Naive thymus-derived CD8-positive, alpha-beta T cell (primary cell): ENCODE results near the gene IGSF9. TPM values are rescaled to one million over a fixed set of nuclear protein-coding genes. Genes with fewer than 3 reads are reported as not detected.

ENCODE experiments used
- ATAC-seq, 2 donors: fragments of 150-1000 bp; cut with Tn5 transposase in 1 of 2; sonication (Bioruptor Pico), chemical (Tn5 transposase) in 1 of 2; 1 replicate in 1 of 2; 2 replicates in 1 of 2; pipeline ENCODE4 v1.10.0; 2021; ENCODE audit warnings: mild to moderate bottlenecking in 2 of 2, moderate library complexity in 2 of 2
- POLR2A ChIA-PET: fragments of 350-600 bp; sonication (Branson Sonifier 250); formaldehyde crosslinking; loops from one replicate; lab custom pipeline; 2021; ENCODE audit warnings: antibody characterized with exemption; lab: Charles Lee
- DNase-seq, 10 donors: peaks; one replicate each; pipeline versions ENCODE4 v3.0.0 to v3.0.0-alpha.2; 2020 to 2022
- H3K27ac Mint-ChIP-seq, 10 donors: one replicate each; pipeline ENCODE4 v1.8.0; 2020 to 2022; ENCODE audit warnings: mild to moderate bottlenecking in 10 of 10, mixed read lengths in 10 of 10, moderate library complexity in 4 of 10, inconsistent platforms in 1 of 10
- H3K27me3 Mint-ChIP-seq, 5 donors: one replicate each; pipeline ENCODE4 v1.8.0; 2021 to 2022; ENCODE audit warnings: mixed read lengths in 5 of 5
- H3K36me3 Mint-ChIP-seq, 3 donors: one replicate each; pipeline ENCODE4 v1.8.0; 2020 to 2022; ENCODE audit warnings: mixed read lengths in 3 of 3, mild to moderate bottlenecking in 2 of 3, inconsistent platforms in 1 of 3
- H3K4me1 Mint-ChIP-seq, 4 donors: one replicate each; pipeline ENCODE4 v1.8.0; 2021 to 2022; ENCODE audit warnings: mixed read lengths in 4 of 4
- H3K4me3 Mint-ChIP-seq, 10 donors: one replicate each; pipeline ENCODE4 v1.8.0; 2020 to 2022; ENCODE audit warnings: mild to moderate bottlenecking in 10 of 10, mixed read lengths in 10 of 10, moderate library complexity in 6 of 10, inconsistent platforms in 1 of 10
- H3K9me3 Mint-ChIP-seq, 9 donors: one replicate each; pipeline ENCODE4 v1.8.0; 2020 to 2022; ENCODE audit warnings: mixed read lengths in 9 of 9, mild to moderate bottlenecking in 3 of 9, inconsistent platforms in 1 of 9, moderate library complexity in 1 of 9
- polyA plus RNA-seq, 3 donors: library from polyadenylated mRNA; unstranded; fragments of 300-500 nt; fragmentation: Illumina TruSeq; gene quantifications; one replicate each; pipeline ENCODE4 v1.2.3, GENCODE V29; 2021
- total RNA-seq, 8 experiments: library from RNA in 2 of 8; stranded (reverse) in 2 of 8; gene quantifications; one replicate each; pipeline ENCODE4 v1.2.3 and lab custom pipeline; 2021 to 2026

Gene IGSF9
- total and polyA plus RNA-seq, 5 experiments from 2014 or later = 0.16 to 0.21 TPM; not detected in 3

DNA sequence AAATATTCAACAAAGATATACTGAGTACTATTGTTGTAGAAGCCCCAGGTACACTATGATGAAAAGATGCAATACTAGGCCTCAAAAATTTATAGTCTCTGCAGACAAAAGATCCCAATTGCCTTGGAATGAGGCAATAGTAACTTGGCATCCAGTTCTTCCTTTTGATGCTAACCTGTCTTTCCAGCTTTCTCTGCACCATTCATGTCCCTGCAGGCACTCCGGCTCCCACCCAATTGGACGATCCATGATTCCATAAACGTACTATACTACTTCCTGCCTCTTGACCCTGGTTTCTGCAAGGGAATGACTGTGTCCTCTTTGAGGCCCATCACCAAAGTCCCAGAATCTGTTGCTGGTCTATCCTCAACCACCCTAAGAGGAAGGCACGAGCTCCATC is 12.1 kb downstream of the IGSF9 start:
- POLR2A ChIA-PET = interaction anchor here (4.6 kb wide), 1 partner anchor 9 kb away, joined by 22 read pairs; the partner anchor contains the start of gene TAGLN2
- no peak for ATAC-seq
- no peak for DNase-seq
- no peaks in the 10 kb centered on the region for H3K36me3 Mint-ChIP-seq
- no peaks in the 10 kb centered on the region for H3K9me3 Mint-ChIP-seq
- peaks cover 0 to 4% (median 1%) of the 10 kb centered on the region in 5 donors for H3K27me3 Mint-ChIP-seq
- peak overlapping the region in 1 of 10 donors; percentile 35 for H3K27ac Mint-ChIP-seq
- peaks cover 5 to 30% (median 8%) of the 10 kb centered on the region in 4 donors for H3K4me1 Mint-ChIP-seq
- no peak overlapping the region for H3K4me3 Mint-ChIP-seq

DNA sequence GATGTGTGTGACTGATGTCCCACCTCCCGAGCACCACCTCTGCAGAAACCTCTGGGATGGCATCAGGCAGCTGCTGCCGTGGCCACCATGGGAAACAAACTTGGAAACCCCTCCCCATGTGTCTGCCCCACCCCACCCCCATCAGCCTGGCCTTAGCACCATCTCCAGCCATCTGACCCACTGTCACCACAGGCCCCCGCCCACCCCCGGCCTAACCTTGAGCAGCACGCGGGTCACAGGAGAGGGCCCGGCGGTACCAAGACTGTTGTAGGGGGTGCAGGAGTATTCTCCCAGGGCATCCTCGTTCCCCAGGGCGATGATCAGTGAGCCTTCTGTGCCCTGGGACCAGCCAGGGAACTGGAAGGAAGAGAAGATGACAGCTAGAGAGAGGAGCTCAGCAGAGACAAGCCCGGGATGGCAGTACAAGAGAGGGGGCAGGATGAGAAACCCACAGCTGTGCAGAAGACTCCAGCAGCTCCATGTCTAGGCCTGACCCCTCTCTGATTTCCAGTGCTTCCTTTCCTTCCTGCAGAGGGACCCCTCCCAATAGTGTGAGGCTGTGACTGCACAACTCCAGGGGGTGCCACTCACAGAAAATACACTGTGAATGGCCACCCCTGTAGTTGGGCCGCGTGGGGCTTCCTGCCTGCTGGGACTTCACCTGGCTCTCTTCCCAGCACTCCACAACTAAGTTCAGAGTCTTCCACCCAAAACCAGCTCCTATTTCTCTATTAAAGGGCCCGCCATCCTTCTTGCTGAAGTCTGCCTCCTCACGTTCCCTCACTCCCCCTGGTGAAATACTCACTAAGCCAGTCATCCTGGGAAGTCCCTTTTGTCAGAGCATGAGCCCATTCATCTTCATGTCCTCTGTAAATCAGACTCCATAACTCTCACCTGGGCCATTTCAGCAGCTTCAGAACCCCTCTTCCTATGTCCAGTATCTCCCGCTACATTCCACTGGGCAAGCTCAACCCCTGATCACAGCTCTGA is 12.8 kb downstream of the IGSF9 start:
- POLR2A ChIA-PET = interaction anchor here (0.6 to 4.6 kb wide), 2 partner anchors 8 to 9 kb away, joined by 3 to 22 read pairs; partner anchors contain the start of gene TAGLN2
- ATAC-seq (no peak), DNase-seq (peak in 1 of 10 donors; percentile 32)
- peaks cover 0 to 4% (median 0%) of the 10 kb centered on the region in 5 donors for H3K27me3 Mint-ChIP-seq
- no peak overlapping the region for H3K4me3 Mint-ChIP-seq
- peaks cover 5 to 22% (median 8%) of the 10 kb centered on the region in 4 donors for H3K4me1 Mint-ChIP-seq
- no peaks in the 10 kb centered on the region for H3K36me3 Mint-ChIP-seq
- H3K9me3 Mint-ChIP-seq = no peaks in the 10 kb centered on the region
- H3K27ac Mint-ChIP-seq = peak overlapping the region in 3 of 10 donors; percentile 6 to 40 (median 35)

DNA sequence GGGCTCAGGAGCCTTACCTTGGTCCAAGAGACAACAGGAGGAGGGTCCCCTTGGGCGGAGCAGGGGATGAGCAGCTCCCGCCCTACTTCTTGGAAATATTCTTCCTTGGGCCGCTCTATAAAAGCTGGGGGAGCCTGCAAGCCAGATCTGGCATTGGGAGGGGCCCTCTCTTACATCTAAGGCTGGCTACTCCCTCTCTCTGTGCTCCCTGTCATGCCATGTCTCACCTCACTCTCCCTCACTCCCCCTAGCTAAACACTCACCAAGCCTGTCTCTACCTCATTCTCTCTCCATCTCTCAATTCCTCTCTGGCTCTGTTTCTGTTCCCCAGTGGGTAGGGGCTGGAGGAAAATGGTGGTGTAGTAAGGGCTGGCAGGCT is 13.6 kb downstream of the IGSF9 start:
- Mint-ChIP-seq H3K9me3 (no peaks in the 10 kb centered on the region), H3K27ac (peak overlapping the region in 2 of 10 donors; percentile 27 to 69), H3K4me3 (no peak overlapping the region), H3K4me1 (peaks cover 7 to 15% (median 10%) of the 10 kb centered on the region in 4 donors), H3K27me3 (peaks cover 0 to 4% (median 0%) of the 10 kb centered on the region in 5 donors), H3K36me3 (no peaks in the 10 kb centered on the region)
- POLR2A ChIA-PET = no interaction called here
- ATAC-seq = no peak
- no peak for DNase-seq

DNA sequence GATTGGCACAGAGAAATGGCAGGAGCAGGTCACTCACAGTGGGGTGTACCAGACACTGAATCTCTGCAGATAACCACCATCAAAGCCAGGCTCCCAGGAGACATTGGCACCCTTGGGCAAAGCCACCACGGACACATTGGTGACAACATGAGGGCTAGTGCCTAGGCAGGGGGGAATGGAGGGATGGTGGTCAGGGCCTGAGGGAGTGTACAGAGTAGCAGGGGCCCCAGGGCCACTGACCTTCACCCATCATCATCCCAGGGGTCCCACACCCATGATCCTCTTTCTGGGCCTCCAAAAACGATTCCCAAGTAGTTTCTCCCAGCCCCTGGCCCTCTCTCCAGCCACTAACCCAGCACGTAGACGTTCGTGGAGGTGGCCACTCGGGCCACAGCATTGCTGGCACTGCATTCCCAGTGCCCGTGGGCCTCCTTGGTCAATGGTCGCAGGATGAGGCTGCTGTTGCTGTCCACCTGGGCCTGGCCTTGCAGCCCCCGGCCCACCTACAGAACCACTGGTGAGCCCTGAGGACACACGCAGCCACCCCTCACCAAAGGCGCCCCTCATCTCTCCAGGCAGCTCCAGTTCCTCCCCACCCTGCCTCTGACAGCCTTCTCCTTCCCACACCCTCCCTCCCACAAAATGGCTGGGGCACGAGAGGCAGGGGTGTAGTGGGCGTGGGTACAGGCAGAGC is 14.2 kb downstream of the IGSF9 start:
- no peak overlapping the region for H3K4me3 Mint-ChIP-seq
- no peaks in the 10 kb centered on the region for H3K36me3 Mint-ChIP-seq
- POLR2A ChIA-PET = no interaction called here
- H3K27ac Mint-ChIP-seq = peak overlapping the region in 1 of 10 donors; percentile 27
- peaks cover 6 to 14% (median 11%) of the 10 kb centered on the region in 4 donors for H3K4me1 Mint-ChIP-seq
- no peak for DNase-seq
- H3K27me3 Mint-ChIP-seq = peaks cover 0 to 2% (median 0%) of the 10 kb centered on the region in 5 donors
- H3K9me3 Mint-ChIP-seq = no peaks in the 10 kb centered on the region
- no peak for ATAC-seq

DNA sequence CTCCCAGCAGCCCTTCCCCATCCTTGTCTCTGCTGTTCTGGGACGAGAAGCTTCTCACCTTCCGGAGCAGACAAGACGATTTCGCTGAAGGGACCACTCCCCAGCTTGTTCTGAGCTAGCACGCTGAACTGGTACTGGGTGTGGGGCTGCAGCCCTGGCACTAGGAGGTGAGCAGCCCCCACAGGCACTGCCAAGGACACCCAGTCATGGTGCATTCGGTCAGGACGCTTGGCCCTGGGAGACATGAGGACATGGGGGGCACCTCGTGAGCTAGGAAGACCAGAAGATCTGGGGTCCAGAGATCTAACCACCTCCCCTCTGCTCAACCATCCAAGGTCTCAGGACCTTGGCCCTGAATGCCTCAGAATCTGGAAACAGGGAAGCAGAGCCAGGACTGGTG is 14.8 kb downstream of the IGSF9 start:
- no peaks in the 10 kb centered on the region for H3K9me3 Mint-ChIP-seq
- DNase-seq (no peak), ATAC-seq (no peak)
- H3K36me3 Mint-ChIP-seq = no peaks in the 10 kb centered on the region
- peak overlapping the region in 1 of 10 donors; percentile 78 for H3K27ac Mint-ChIP-seq
- peak overlapping the region in 1 of 10 donors; percentile 62 for H3K4me3 Mint-ChIP-seq
- peaks cover 10 to 16% (median 14%) of the 10 kb centered on the region in 4 donors for H3K4me1 Mint-ChIP-seq
- POLR2A ChIA-PET = no interaction called here
- H3K27me3 Mint-ChIP-seq = peaks cover 0 to 2% (median 0%) of the 10 kb centered on the region in 5 donors

DNA sequence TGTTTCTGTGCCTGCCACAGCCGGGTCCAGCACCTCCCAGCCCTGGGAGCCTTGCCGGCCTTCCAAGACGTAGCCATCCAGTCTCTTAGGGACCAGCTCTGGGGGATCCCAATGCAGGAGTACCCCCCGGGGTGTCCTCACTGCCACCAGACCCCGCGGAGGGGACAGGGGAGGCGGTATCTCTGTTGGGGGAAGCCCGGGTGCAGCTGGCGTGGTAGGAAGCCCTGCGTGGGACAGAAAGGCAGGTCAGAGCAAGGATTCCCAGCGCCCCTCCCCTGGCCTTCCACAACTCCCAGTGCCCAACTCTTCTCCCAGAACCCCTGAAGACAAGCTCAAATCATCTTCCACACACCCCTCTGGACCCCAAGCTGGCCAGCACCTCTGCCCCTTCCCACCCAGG is 15.2 kb downstream of the IGSF9 start:
- POLR2A ChIA-PET = no interaction called here
- peaks cover 12 to 21% (median 14%) of the 10 kb centered on the region in 4 donors for H3K4me1 Mint-ChIP-seq
- no peak overlapping the region for H3K4me3 Mint-ChIP-seq
- H3K36me3 Mint-ChIP-seq = peaks cover 0 to 2% (median 0%) of the 10 kb centered on the region in 3 donors
- peaks cover 0 to 2% (median 0%) of the 10 kb centered on the region in 5 donors for H3K27me3 Mint-ChIP-seq
- ATAC-seq = no peak
- no peak for DNase-seq
- peak overlapping the region in 2 of 10 donors; percentile 11 to 78 for H3K27ac Mint-ChIP-seq
- no peaks in the 10 kb centered on the region for H3K9me3 Mint-ChIP-seq

DNA sequence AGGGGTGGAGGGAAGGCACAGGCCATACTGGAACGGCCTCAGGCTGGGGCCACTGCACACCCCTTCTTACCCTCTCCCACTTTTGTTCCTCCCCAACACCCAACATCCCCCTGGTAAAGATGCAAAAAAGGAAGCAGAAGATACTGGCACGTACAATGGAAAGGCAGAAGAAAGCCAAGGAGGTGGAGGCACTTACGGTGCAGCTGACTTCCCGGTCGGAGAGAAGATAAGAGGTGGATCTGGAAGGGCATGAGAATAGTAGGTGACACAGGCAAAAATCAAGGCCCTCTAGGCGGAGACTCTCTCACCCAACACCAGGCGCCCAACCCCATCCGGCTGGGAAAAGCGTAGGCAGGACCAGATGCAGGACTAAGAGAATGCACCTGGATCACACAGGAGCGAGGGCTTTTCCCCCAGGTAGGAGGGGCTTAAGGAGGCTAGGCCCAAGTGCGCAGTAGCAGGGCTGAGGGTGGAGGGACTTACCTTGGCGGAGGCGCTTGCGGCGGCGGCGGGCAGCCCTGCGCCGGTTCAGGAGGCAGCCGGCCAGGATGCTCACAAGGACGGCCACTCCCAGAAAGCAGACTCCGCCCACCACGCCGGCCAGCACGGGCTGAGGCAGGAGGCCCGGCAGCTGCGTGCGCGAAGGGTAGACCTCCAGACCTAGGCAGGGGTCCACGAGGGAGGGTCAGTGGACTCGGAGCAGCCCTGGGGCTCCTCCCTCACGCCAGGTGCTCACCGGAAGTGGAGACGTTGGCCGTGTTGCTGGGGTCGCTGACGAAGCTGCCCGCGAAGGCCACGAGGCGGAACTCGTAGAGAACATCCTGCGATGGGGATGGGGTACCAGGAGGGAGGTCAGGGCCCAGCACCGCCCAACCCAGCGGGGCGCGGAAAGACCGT is 16.0 kb downstream of the IGSF9 start:
- H3K36me3 Mint-ChIP-seq = peaks cover 0 to 2% (median 0%) of the 10 kb centered on the region in 3 donors
- H3K27me3 Mint-ChIP-seq = peaks cover 0 to 3% (median 0%) of the 10 kb centered on the region in 5 donors
- no peaks in the 10 kb centered on the region for H3K9me3 Mint-ChIP-seq
- POLR2A ChIA-PET = no interaction called here
- no peak overlapping the region for H3K4me3 Mint-ChIP-seq
- ATAC-seq (no peak), DNase-seq (no peak)
- H3K4me1 Mint-ChIP-seq = peaks cover 13 to 23% (median 14%) of the 10 kb centered on the region in 4 donors
- H3K27ac Mint-ChIP-seq = peak overlapping the region in 3 of 10 donors; percentile 11 to 58 (median 45)

DNA sequence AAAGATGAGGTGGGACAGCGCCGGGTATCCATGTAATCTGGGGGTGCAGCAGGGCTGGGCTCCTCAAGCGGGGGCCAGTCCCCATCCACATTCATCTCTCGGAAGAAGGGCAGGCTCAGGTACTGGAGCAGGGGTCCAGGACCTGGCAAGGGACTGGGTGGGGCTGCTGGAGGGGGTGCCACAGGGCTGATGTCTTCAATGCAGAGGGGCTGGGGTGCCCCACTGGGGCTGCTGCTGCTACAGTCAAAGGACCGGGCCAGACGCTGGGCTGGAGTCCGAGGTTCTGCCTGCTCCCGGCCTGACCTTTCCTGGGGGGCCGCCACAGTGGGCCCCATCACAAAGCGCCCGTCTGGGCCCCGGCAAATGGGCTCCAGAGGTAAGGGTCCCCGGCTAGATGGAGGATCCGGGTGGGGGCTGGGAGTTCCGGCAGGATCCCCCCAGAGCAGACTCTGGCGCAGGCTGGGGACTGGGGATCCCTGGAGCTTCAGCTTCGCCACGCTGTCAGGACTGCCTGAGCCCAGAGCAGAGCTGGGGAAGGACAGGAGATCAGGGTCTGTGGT is 16.8 kb downstream of the IGSF9 start:
- POLR2A ChIA-PET = no interaction called here
- no peak for ATAC-seq
- H3K27ac Mint-ChIP-seq = peak overlapping the region in 2 of 10 donors; percentile 45 to 56

DNA sequence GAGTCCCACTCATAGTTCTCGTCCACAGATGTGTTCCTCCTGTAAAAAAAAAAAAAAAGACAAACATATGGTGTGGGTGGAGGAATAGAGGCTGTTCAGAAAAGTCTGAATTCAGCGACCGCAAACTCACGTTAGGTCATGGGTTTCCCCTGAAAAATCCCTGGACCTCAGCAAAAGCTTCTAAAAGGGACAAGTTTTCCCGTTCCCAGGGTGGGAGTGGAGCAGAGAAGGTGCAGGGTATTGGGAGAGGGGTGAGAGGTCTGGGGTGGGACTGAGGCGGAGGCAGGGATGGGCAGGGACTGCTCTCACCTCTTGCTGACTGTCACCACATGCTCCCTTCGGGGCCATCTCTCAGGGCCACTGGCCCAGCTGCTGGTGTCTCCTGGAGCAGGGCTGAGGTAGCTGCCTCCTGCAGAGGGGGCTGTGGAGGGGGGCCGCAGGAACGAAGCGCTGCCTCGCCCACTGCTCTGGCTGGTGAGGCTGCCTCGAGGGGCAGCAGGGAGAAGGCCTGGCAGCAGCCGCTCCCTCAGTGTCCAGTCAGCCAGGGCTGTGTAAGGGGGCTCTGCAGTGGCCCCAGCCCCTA is 17.5 kb downstream of the IGSF9 start:
- peaks cover 0 to 7% (median 0%) of the 10 kb centered on the region in 5 donors for H3K27me3 Mint-ChIP-seq
- H3K36me3 Mint-ChIP-seq = peaks cover 0 to 7% (median 0%) of the 10 kb centered on the region in 3 donors
- H3K27ac Mint-ChIP-seq = no peak overlapping the region
- peaks cover 21 to 35% (median 25%) of the 10 kb centered on the region in 4 donors for H3K4me1 Mint-ChIP-seq
- peaks cover 0 to 2% (median 0%) of the 10 kb centered on the region in 9 donors for H3K9me3 Mint-ChIP-seq
- ATAC-seq = no peak
- POLR2A ChIA-PET = interaction anchor here (1.2 kb wide), 1 partner anchor 19 kb away, joined by 3 read pairs; no protein-coding TSS in a partner anchor
- no peak overlapping the region for H3K4me3 Mint-ChIP-seq
- DNase-seq = no peak

More for the DNA sequence above, 16.8 kb downstream of the IGSF9 start:
- no peak for DNase-seq
- Mint-ChIP-seq H3K4me3 (no peak overlapping the region), H3K36me3 (peaks cover 0 to 7% (median 0%) of the 10 kb centered on the region in 3 donors), H3K9me3 (peaks cover 0 to 2% (median 0%) of the 10 kb centered on the region in 9 donors), H3K27me3 (peaks cover 0 to 7% (median 0%) of the 10 kb centered on the region in 5 donors), H3K4me1 (peaks cover 16 to 29% (median 18%) of the 10 kb centered on the region in 4 donors)

DNA sequence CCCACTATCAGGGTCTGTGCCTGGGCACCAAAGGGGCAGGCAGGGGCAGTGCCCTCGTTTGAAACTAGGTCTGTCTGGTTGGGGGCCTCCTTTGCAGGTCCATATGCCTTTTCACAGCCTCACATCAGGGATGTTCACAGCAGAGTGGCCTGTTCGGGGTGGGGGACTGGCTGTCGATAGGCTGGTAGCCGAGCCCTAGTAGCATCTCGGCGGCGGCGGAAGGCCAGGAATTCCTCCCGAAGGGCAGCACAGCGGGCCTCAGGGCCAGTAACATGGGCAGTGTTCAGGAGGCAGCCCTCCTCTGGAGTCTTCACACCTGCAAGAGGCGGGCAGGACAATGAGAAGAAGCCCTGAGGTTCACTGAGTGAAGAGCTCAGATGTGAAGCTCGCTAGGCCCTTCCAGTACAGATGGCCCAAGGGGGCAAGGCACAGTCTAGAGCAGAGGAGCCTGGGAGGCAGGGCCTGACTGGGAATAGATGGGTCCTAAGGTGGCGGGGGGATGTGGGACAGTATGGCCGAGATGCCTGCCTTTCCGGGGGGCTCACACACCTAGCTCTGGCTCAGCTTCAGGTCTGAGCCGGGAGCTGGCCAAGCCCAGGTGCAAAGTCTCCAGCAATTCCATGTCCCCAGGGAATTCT is 18.1 kb downstream of the IGSF9 start:
- Mint-ChIP-seq H3K9me3 (peaks cover 0 to 2% (median 0%) of the 10 kb centered on the region in 9 donors), H3K4me3 (peak overlapping the region in 3 of 10 donors; percentile 87 to 98 (median 96)), H3K36me3 (peaks cover 0 to 7% (median 0%) of the 10 kb centered on the region in 3 donors), H3K4me1 (peaks cover 27 to 41% (median 29%) of the 10 kb centered on the region in 4 donors), H3K27ac (peak overlapping the region in 6 of 10 donors; percentile 12 to 98 (median 51)), H3K27me3 (peaks cover 0 to 7% (median 0%) of the 10 kb centered on the region in 5 donors)
- POLR2A ChIA-PET = interaction anchor here (1.2 kb wide), 1 partner anchor 20 kb away, joined by 3 read pairs; no protein-coding TSS in a partner anchor
- DNase-seq = no peak
- no peak for ATAC-seq
